ENCODE measurements around the gene OVOL1. TPM values are rescaled to one million over a fixed set of nuclear protein-coding genes. Genes with fewer than 3 reads are reported as not detected.
A peak's percentile ranks its signal among the peaks of the same experiment; 100 is the strongest.
"Not testable (repeated sequence)": the region's sequence is repeated elsewhere in the genome, so short reads cannot be mapped to it uniquely, and the experiment has no call there.

OVOL1 gene
- total and polyA plus RNA-seq, 12 donors, result 0.07 TPM; not detected in 11

DNA sequence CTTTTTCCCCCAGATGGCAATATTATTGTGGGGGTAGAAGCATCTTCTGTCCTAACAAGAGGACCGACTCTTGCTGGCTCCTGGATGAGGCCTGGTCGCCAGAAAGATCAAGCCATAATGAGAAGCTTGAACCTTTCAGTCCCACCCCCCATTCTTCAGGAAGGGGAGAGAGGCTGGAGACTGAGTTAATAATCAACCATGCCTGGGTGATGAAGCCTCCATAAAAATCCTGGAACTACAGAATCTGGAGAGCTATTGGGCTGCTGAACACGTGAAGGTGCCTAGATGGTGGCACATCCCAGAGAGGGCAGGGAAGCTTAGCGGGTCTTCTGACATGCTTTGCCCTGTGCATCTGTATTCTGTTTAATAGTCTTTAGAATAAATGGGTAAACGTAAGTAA, 22.4 kb upstream of the OVOL1 start:
- no peak for DNase-seq
- peaks cover 0 to under 1% of the 10 kb centered on the region in 2 donors for H3K4me1 ChIP-seq (replicated peaks in 1 of 2)
- no peaks in the 10 kb centered on the region for H3K9me3 ChIP-seq (replicated peaks in 1 of 3)
- H3K36me3 ChIP-seq (replicated peaks in 1 of 2), result no peaks in the 10 kb centered on the region
- TF ChIP-seq CTCF (IDR thresholded peaks at IDR 0.05), result no peak
- TF ChIP-seq POLR2A (IDR thresholded peaks at IDR 0.05), result no peak
- H3K27ac ChIP-seq, result no peak overlapping the region
- peaks cover 8% of the 10 kb centered on the region for H3K27me3 ChIP-seq
- H3K4me3 ChIP-seq, result no peak overlapping the region
- 60 to 74% (median 68%) methylated on average over 5 of the region's 5 CpGs for WGBS, 4 donors
- intact Hi-C loops (cut with DNase I), result no loop called here

DNA sequence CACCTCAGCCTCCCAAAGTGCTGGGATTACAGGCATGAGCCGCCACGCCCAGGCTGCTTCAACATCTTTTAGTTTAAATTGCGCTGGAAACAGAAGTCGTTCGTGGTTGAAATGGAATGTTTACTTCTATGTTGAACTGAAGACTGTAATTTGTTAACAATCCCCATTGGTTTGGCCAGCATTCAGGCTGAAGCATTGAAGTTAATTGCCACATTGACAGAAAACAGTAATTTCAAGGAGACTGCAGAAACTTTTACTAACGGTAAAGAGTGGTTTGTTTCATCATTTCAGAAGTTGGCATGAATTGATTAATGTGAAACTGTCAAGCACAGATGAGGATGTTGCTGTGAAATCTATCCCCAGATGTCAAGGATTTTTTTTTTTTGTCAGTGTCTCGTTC, 20.3 kb upstream of the OVOL1 start:
- no peak overlapping the region for H3K4me3 ChIP-seq
- no peaks in the 10 kb centered on the region for H3K27me3 ChIP-seq
- H3K9me3 ChIP-seq (replicated peaks in 1 of 3), result no peaks in the 10 kb centered on the region
- peaks cover 3 to 4% of the 10 kb centered on the region in 2 donors for H3K4me1 ChIP-seq (replicated peaks in 1 of 2)
- no peak for DNase-seq
- no peak for TF ChIP-seq CTCF (IDR thresholded peaks at IDR 0.05)
- TF ChIP-seq POLR2A (IDR thresholded peaks at IDR 0.05), result no peak
- no peaks in the 10 kb centered on the region for H3K36me3 ChIP-seq (replicated peaks in 1 of 2)
- WGBS, 4 donors, result 53 to 65% (median 58%) methylated on average over 7 of the region's 7 CpGs
- no peak overlapping the region for H3K27ac ChIP-seq
- intact Hi-C loops (cut with DNase I), result no loop called here

GRCh38 chr11:65767406-65767805, 19.5 kb upstream of the OVOL1 start:
- WGBS, 4 donors, result 65 to 75% (median 72%) methylated on average over 10 of the region's 10 CpGs
- no peak for DNase-seq
- H3K36me3 ChIP-seq (replicated peaks in 1 of 2), result no peaks in the 10 kb centered on the region
- H3K27me3 ChIP-seq, result no peaks in the 10 kb centered on the region
- no peak overlapping the region for H3K4me3 ChIP-seq
- no peaks in the 10 kb centered on the region for H3K9me3 ChIP-seq (replicated peaks in 1 of 3)
- TF ChIP-seq POLR2A (IDR thresholded peaks at IDR 0.05), result no peak
- no peak for TF ChIP-seq CTCF (IDR thresholded peaks at IDR 0.05)
- H3K27ac ChIP-seq, result no peak overlapping the region
- H3K4me1 ChIP-seq (replicated peaks in 1 of 2), result peaks cover 3 to 4% of the 10 kb centered on the region in 2 donors
- intact Hi-C loops (cut with DNase I), result no loop called here

DNA sequence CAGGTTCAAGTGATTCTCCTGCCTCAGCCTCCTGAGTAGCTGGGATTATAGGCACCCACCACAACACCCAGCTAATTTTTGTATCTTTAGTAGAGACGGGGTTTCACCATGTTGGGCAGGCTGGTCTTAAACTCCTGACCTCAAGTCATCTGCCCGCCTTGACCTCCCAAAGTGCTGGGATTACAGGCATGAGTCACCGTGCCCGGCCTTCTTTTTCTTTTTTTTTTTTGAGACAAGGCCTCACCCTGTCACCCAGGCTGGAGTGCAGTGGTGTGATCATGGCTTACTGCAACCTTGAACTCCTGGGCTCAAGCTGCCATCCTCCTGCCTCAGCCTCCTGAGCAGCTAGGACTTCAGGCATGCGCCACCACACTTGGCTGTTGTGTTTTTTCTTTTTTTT, 19.1 kb upstream of the OVOL1 start:
- DNase-seq, result peak in 1 of 7 donors; percentile 17
- H3K36me3 ChIP-seq (replicated peaks in 1 of 2); H3K27me3 ChIP-seq; H3K9me3 ChIP-seq (replicated peaks in 1 of 3); H3K4me1 ChIP-seq (replicated peaks in 1 of 2); H3K4me3 ChIP-seq; intact Hi-C loops (cut with DNase I); H3K27ac ChIP-seq: not testable (repeated sequence)
- WGBS, 4 donors, result 41 to 52% (median 47%) methylated on average over 3 to 5 of the region's 5 CpGs

- no peaks in the 10 kb centered on the region for H3K9me3 ChIP-seq (replicated peaks in 1 of 3)
- H3K4me1 ChIP-seq (replicated peaks in 1 of 2), result peaks cover 3 to 4% of the 10 kb centered on the region in 2 donors
- WGBS, 4 donors, result 75 to 82% (median 81%) methylated on average over 12 of the region's 12 CpGs
- TF ChIP-seq CTCF (IDR thresholded peaks at IDR 0.05) (no peak), POLR2A (IDR thresholded peaks at IDR 0.05) (no peak)
- no peak overlapping the region for H3K27ac ChIP-seq
- H3K36me3 ChIP-seq (replicated peaks in 1 of 2), result no peaks in the 10 kb centered on the region
- intact Hi-C loops (cut with DNase I), result loop anchor here (5.0 kb wide), 1 partner anchor 54 kb away; no protein-coding TSS in a partner anchor
- H3K4me3 ChIP-seq, result no peak overlapping the region
- H3K27me3 ChIP-seq, result no peaks in the 10 kb centered on the region
- DNase-seq, result peak in 1 of 7 donors; percentile 24
Measured at GRCh38 chr11:65770951-65771567, 15.8 kb upstream of the OVOL1 start.

Measured in adrenal gland (tissue), 12 donors.